H1 (cell line): Measurements from ENCODE around the gene PKD1. TPM values are rescaled to one million over a fixed set of nuclear protein-coding genes. Genes with fewer than 3 reads are reported as not detected.

ENCODE experiments used
- CTCF ChIA-PET: fragments of 300-600 bp; sonication (Branson Sonifier 250); formaldehyde crosslinking; loops from one replicate; lab custom pipeline; 2021; ENCODE audit not compliant: partially characterized antibody; lab: Charles Lee
- POLR2A ChIA-PET: fragments of 300-600 bp; sonication (Branson Sonifier 250); formaldehyde crosslinking; loops from one replicate; lab custom pipeline; 2021; ENCODE audit warnings: inconsistent platforms; ENCODE audit not compliant: partially characterized antibody; lab: Charles Lee
- DNase-seq, 2 experiments: peaks; one replicate each; pipeline versions ENCODE4 v3.0.0 to v3.0.0-alpha.2; 2010 to 2022; ENCODE audit warnings: low spot score in 2 of 2, low read depth in 1 of 2, mixed read lengths in 1 of 2
- FAIRE-seq: peaks from 2 replicates; lab custom pipeline; 2011; peaks lifted over from hg19 to GRCh38; lab: Jason Lieb, UNC
- H2AFZ ChIP-seq: 2 replicates; pipeline ENCODE4 v1.8.1; 2012; ENCODE audit warnings: low read length, inconsistent platforms
- H2AK5ac ChIP-seq: 2 replicates; pipeline ENCODE4 v1.6.1; 2013; ENCODE audit warnings: low read depth, low read length
- H2BK120ac ChIP-seq: replicated peaks from 2 replicates; pipeline ENCODE3; 2013; ENCODE audit warnings: low read depth, low read length, inconsistent platforms
- H2BK12ac ChIP-seq: 2 replicates; pipeline ENCODE4 v1.6.1; 2013; ENCODE audit warnings: low read depth, low read length
- H2BK15ac ChIP-seq: 2 replicates; pipeline ENCODE4 v1.6.1; 2013; ENCODE audit warnings: low read length
- H2BK20ac ChIP-seq: 2 replicates; pipeline ENCODE4 v1.6.1; 2013; ENCODE audit warnings: low read length
- H2BK5ac ChIP-seq: 2 replicates; pipeline ENCODE4 v1.6.1; 2013; ENCODE audit warnings: low read depth, low read length
- H3K14ac ChIP-seq: 2 replicates; pipeline ENCODE4 v1.6.1; 2013; ENCODE audit warnings: inconsistent platforms; ENCODE audit not compliant: insufficient read length
- H3K18ac ChIP-seq: 2 replicates; pipeline ENCODE4 v1.6.1; 2013; ENCODE audit warnings: low read length; ENCODE audit errors: extremely low read depth
- H3K23ac ChIP-seq: 2 replicates; pipeline ENCODE4 v1.6.1; 2013; ENCODE audit warnings: inconsistent platforms; ENCODE audit not compliant: insufficient read length
- H3K23me2 ChIP-seq: 2 replicates; pipeline ENCODE4 v1.6.1; 2013; ENCODE audit warnings: low read depth, low read length
- H3K27ac ChIP-seq: 2 replicates; pipeline ENCODE4 v1.6.1; 2011; ENCODE audit warnings: low read depth, low read length, inconsistent platforms
- H3K27me3 ChIP-seq, 4 experiments: replicated peaks in 1 of 4; 1 replicate in 1 of 4; 2 replicates in 3 of 4; pipeline versions ENCODE4 v1.6.1 to v1.8.1; 2011 to 2013; ENCODE audit warnings: low read length in 3 of 4, mild to moderate bottlenecking in 3 of 4, inconsistent platforms in 2 of 4, mixed read lengths in 2 of 4, moderate library complexity in 1 of 4; ENCODE audit not compliant: control insufficient read depth in 3 of 4, insufficient read depth in 3 of 4; ENCODE audit errors: extremely low read depth in 1 of 4
- H3K36me3 ChIP-seq, 4 experiments: 2 replicates each; pipeline versions ENCODE4 v1.6.1 to v1.8.1; 2011 to 2013; ENCODE audit warnings: mild to moderate bottlenecking in 4 of 4, low read length in 3 of 4, moderate library complexity in 2 of 4, control low read depth in 1 of 4, inconsistent platforms in 1 of 4; ENCODE audit not compliant: insufficient read depth in 4 of 4, control insufficient read depth in 2 of 4
- H3K4ac ChIP-seq: replicated peaks from 2 replicates; pipeline ENCODE3; 2013; ENCODE audit warnings: low read length, low read depth, mixed read lengths, inconsistent platforms; ENCODE audit not compliant: insufficient read length
- H3K4me1 ChIP-seq, 4 experiments: replicated peaks in 1 of 4; 1 replicate in 1 of 4; 2 replicates in 3 of 4; pipeline versions ENCODE4 v1.6.1 to v1.8.1; 2011 to 2013; ENCODE audit warnings: low read length in 3 of 4, inconsistent platforms in 2 of 4, mixed read lengths in 1 of 4; ENCODE audit not compliant: insufficient read depth in 4 of 4, control insufficient read depth in 3 of 4
- H3K4me2 ChIP-seq, 2 experiments: 2 replicates each; pipeline versions ENCODE4 v1.6.1 to v1.8.1; 2011 to 2013; ENCODE audit warnings: low read depth in 2 of 2, low read length in 2 of 2, control low read depth in 1 of 2, inconsistent platforms in 1 of 2, mild to moderate bottlenecking in 1 of 2; ENCODE audit not compliant: insufficient read depth in 1 of 2
- H3K4me3 ChIP-seq, 4 experiments: fragments of 200-600, 300-600 bp in 1 of 4; sonication (generic), shearing (Covaris generic), sonication (Bioruptor Twin) in 1 of 4; 2 replicates each; pipeline versions ENCODE4 v1.5.1 to v1.8.1; 2011 to 2016; ENCODE audit warnings: low read length in 4 of 4, low read depth in 3 of 4, control low read depth in 2 of 4, inconsistent platforms in 2 of 4, mild to moderate bottlenecking in 2 of 4, mixed read lengths in 1 of 4, moderate library complexity in 1 of 4; ENCODE audit not compliant: insufficient read depth in 2 of 4; ENCODE audit errors: extremely low read depth in 1 of 4
- H3K56ac ChIP-seq: replicated peaks from 2 replicates; pipeline ENCODE3; 2013; ENCODE audit warnings: low read depth, mild to moderate bottlenecking, mixed read lengths, low read length, inconsistent platforms; ENCODE audit not compliant: insufficient read length
- H3K79me1 ChIP-seq: 2 replicates; pipeline ENCODE4 v1.6.1; 2013; ENCODE audit warnings: low read depth, low read length, control low read depth
- H3K79me2 ChIP-seq, 2 experiments: 2 replicates each; pipeline versions ENCODE4 v1.6.1 to v1.8.1; 2012 to 2013; ENCODE audit warnings: low read length in 2 of 2, mild to moderate bottlenecking in 2 of 2, inconsistent platforms in 1 of 2; ENCODE audit not compliant: insufficient read depth in 2 of 2, control insufficient read depth in 1 of 2
- H3K9ac ChIP-seq, 4 experiments: replicated peaks in 1 of 4; 1 replicate in 1 of 4; 2 replicates in 3 of 4; pipeline versions ENCODE4 v1.6.1 to v1.8.1; 2011 to 2013; ENCODE audit warnings: low read depth in 3 of 4, low read length in 3 of 4, control low read depth in 2 of 4, mild to moderate bottlenecking in 2 of 4, moderate library complexity in 2 of 4, inconsistent platforms in 1 of 4; ENCODE audit errors: extremely low read depth in 1 of 4
- H3K9me3 ChIP-seq, 2 experiments: 2 replicates each; pipeline versions ENCODE4 v1.6.1 to v1.8.1; 2012 to 2013; ENCODE audit warnings: mild to moderate bottlenecking in 2 of 2, moderate library complexity in 2 of 2, control low read depth in 1 of 2, inconsistent platforms in 1 of 2, low read depth in 1 of 2, low read length in 1 of 2, mixed read lengths in 1 of 2; ENCODE audit not compliant: insufficient read depth in 2 of 2
- H4K20me1 ChIP-seq, 2 experiments: replicated peaks in 1 of 2; 2 replicates each; pipeline versions ENCODE3 to v1.8.1; 2011 to 2013; ENCODE audit warnings: inconsistent platforms in 2 of 2, low read length in 2 of 2, mild to moderate bottlenecking in 1 of 2; ENCODE audit not compliant: insufficient read depth in 2 of 2, control insufficient read depth in 1 of 2
- H4K5ac ChIP-seq: 2 replicates; pipeline ENCODE4 v1.6.1; 2013; ENCODE audit warnings: low read length, low read depth, mixed read lengths, inconsistent platforms; ENCODE audit not compliant: insufficient read length
- H4K8ac ChIP-seq: 2 replicates; pipeline ENCODE4 v1.8.0; 2013; ENCODE audit warnings: mild to moderate bottlenecking, moderate library complexity, low read length, inconsistent platforms; ENCODE audit not compliant: insufficient read depth; ENCODE audit errors: extremely low read depth
- H4K91ac ChIP-seq: replicated peaks from 2 replicates; pipeline ENCODE3; 2013; ENCODE audit warnings: low read length, mixed read lengths, inconsistent platforms; ENCODE audit not compliant: insufficient read length
- BRCA1 ChIP-seq: IDR thresholded peaks from 2 replicates; pipeline ENCODE4 v1.6.1; 2012; ENCODE audit warnings: low read depth, low read length, improper control_type of control experiment
- TAF7 ChIP-seq: optimal IDR thresholded peaks from 2 replicates; pipeline ENCODE3; 2011; ENCODE audit warnings: low read depth, mild to moderate bottlenecking, inconsistent platforms, low read length, moderate library complexity, borderline replicate concordance
- WGBS, 2 experiments: shearing (Covaris generic) in 1 of 2; methylation state at CpG; one replicate each; pipeline versions ENCODE4 v1.1.6 to v1.1.7; 2013 to 2015; ENCODE audit warnings: low lambda C conversion rate in 2 of 2, mixed read lengths in 2 of 2, inconsistent platforms in 1 of 2, low coverage in 1 of 2, missing lambda C conversion rate in 1 of 2; ENCODE audit not compliant: insufficient replicate concordance in 2 of 2, insufficient coverage in 1 of 2, insufficient read length in 1 of 2; ENCODE audit errors: extremely low coverage in 1 of 2, missing lambda C conversion rate in 1 of 2; 5-methylcytosine and 5-hydroxymethylcytosine counted together
- polyA plus RNA-seq, 7 experiments: library from polyadenylated mRNA; depleted of rRNA in 3 of 7; stranded (reverse) in 5 of 7; unstranded in 2 of 7; fragments of >200 nt in 5 of 7; fragments of 200-250 nt in 2 of 7; gene quantifications; 1 replicate in 5 of 7; 2 replicates in 1 of 7; 4 replicates in 1 of 7; pipeline versions ENCODE4 v1.2.1 to v1.2.3, GENCODE V29; 2011 to 2013; ENCODE audit warnings: missing spikeins in 2 of 7, mixed read lengths in 2 of 7
- total RNA-seq: library from RNA; stranded (reverse); fragmentation: NEBNext Ultra II Directional; extraction: Animal tissue kit (Norgen Biotek cat#: 25700); gene quantifications from 2 replicates; pipeline ENCODE4 v1.2.1, GENCODE V29; 2021

PKD1 gene
- total and polyA plus RNA-seq, 2 of the 8 experiments (the other 6 are each of a cell fraction or from before 2014, with no cell fraction given): 40.6 to 52.7 TPM

DNA sequence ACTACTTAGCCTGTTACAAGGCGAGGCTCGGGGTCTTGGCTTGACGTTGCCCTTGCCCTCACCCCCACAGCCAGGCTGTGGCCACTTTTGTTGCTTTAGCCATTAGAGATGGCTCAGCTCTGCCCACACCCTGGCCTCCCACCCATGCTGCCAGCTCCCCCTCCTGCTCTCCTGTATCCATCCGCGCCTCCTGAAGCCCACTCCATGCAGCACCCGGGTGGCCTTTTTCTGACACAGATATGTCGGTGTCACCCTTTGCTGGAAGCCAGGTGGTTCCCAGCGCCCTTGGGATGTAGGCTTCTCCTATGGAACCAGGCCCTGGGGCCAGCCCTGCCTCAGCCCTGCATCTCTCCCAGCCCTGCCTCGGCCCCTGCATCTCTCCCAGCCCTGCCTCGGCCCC lies 78.3 kb downstream of the PKD1 start:
- 90% methylated on average over 8 of the region's 10 CpGs; no CpG with 5 or more reads in 1 of the 2 experiments for WGBS, 2 experiments
- CTCF ChIA-PET: interaction anchor here (0.6 to 2.6 kb wide), 20 partner anchors 8 to 776 kb away, joined by 3 to 22 read pairs (median 6); partner anchors contain the start of genes NPW, NTHL1 and TSC2
- H2AK5ac ChIP-seq: no peak overlapping the region
- H2BK120ac ChIP-seq: no peak overlapping the region
- H3K4ac ChIP-seq: no peak overlapping the region
- no peak overlapping the region for H3K9ac ChIP-seq
- H2BK15ac ChIP-seq: no peak overlapping the region
- no peak overlapping the region for H2BK20ac ChIP-seq
- H4K8ac ChIP-seq: no peak overlapping the region
- no peak overlapping the region for H3K4me3 ChIP-seq
- H3K23me2 ChIP-seq: no peaks in the 10 kb centered on the region
- POLR2A ChIA-PET: interaction anchor here (1.0 to 2.3 kb wide), 5 partner anchors 8 to 98 kb away, joined by 3 to 12 read pairs (median 4); partner anchors contain the start of genes NTHL1, TRAF7 and TSC2
- no peak overlapping the region for H3K56ac ChIP-seq
- no peak overlapping the region for H2BK5ac ChIP-seq
- no peak for DNase-seq
- no peak overlapping the region for H3K14ac ChIP-seq
- no peak overlapping the region for H3K27ac ChIP-seq
- H3K9me3 ChIP-seq: no peaks in the 10 kb centered on the region
- no peak overlapping the region for H2BK12ac ChIP-seq
- no peak overlapping the region for H4K5ac ChIP-seq
- no peak overlapping the region for H3K18ac ChIP-seq
- H3K27me3 ChIP-seq: no peaks in the 10 kb centered on the region
- H2AFZ ChIP-seq: no peak overlapping the region
- H3K79me2 ChIP-seq: no peaks in the 10 kb centered on the region
- H4K91ac ChIP-seq: no peak overlapping the region
- peaks cover 0 to 5% (median 4%) of the 10 kb centered on the region in 4 experiments; a peak in 4 of 8 replicates for H3K36me3 ChIP-seq
- H4K20me1 ChIP-seq: peaks cover 2 to 11% of the 10 kb centered on the region in 2 experiments
- FAIRE-seq: no peak
- no peak overlapping the region for H3K4me2 ChIP-seq
- H3K23ac ChIP-seq: no peak overlapping the region
- no peaks in the 10 kb centered on the region for H3K79me1 ChIP-seq
- no peaks in the 10 kb centered on the region for H3K4me1 ChIP-seq
- TF ChIP-seq BRCA1 (no peak), TAF7 (no peak)
